Astrocyte (in vitro differentiated cells and primary cell): ENCODE data around the gene ACTC1. TPM values are rescaled to one million over a fixed set of nuclear protein-coding genes. Genes with fewer than 3 reads are reported as not detected.
"Not testable (repeated sequence)": the region's sequence is repeated elsewhere in the genome, so short reads cannot be mapped to it uniquely, and the experiment has no call there.

Source experiments
- DNase-seq: peaks from one replicate; pipeline ENCODE4 v3.0.0-alpha.2; 2010; ENCODE audit warnings: low read depth
- FAIRE-seq: peaks from 2 replicates; lab custom pipeline; 2011; peaks lifted over from hg19 to GRCh38; lab: Jason Lieb, UNC
- H2AFZ ChIP-seq: 2 replicates; pipeline ENCODE4 v1.6.0; 2012; ENCODE audit warnings: low read depth, low read length, inconsistent platforms
- H3K27ac ChIP-seq: 2 replicates; pipeline ENCODE4 v1.5.1; 2011; ENCODE audit warnings: low read depth, low read length, inconsistent platforms
- H3K27me3 ChIP-seq: 2 replicates; pipeline ENCODE4 v1.6.0; 2011; ENCODE audit warnings: low read length, inconsistent platforms; ENCODE audit not compliant: insufficient read depth
- H3K36me3 ChIP-seq: 2 replicates; pipeline ENCODE4 v1.5.1; 2011; ENCODE audit warnings: low read length, inconsistent platforms; ENCODE audit not compliant: insufficient read depth
- H3K4me1 ChIP-seq: 2 replicates; pipeline ENCODE4 v1.5.1; 2011; ENCODE audit warnings: low read length, inconsistent platforms; ENCODE audit not compliant: insufficient read depth
- H3K4me2 ChIP-seq: 2 replicates; pipeline ENCODE4 v1.6.0; 2012; ENCODE audit warnings: low read length, inconsistent platforms
- H3K4me3 ChIP-seq: 2 replicates; pipeline ENCODE4 v1.5.1; 2011; ENCODE audit warnings: low read depth, mild to moderate bottlenecking, low read length, inconsistent platforms; ENCODE audit not compliant: insufficient read depth
- H3K79me2 ChIP-seq: 2 replicates; pipeline ENCODE4 v1.6.0; 2012; ENCODE audit warnings: mild to moderate bottlenecking, low read length, inconsistent platforms; ENCODE audit not compliant: insufficient read depth
- H3K9ac ChIP-seq: 2 replicates; pipeline ENCODE4 v1.6.0; 2012; ENCODE audit warnings: mild to moderate bottlenecking, low read length, inconsistent platforms
- H3K9me3 ChIP-seq: 2 replicates; pipeline ENCODE4 v1.5.1; 2012; ENCODE audit warnings: low read depth, mild to moderate bottlenecking, low read length, inconsistent platforms; ENCODE audit not compliant: insufficient read depth
- H4K20me1 ChIP-seq: 2 replicates; pipeline ENCODE4 v1.6.0; 2012; ENCODE audit warnings: low read length, inconsistent platforms; ENCODE audit not compliant: insufficient read depth
- H3K27ac Mint-ChIP-seq: one replicate; pipeline ENCODE4 v1.8.0; 2021; ENCODE audit warnings: mild to moderate bottlenecking, mixed read lengths; ENCODE audit not compliant: unreplicated experiment
- H3K27me3 Mint-ChIP-seq: one replicate; pipeline ENCODE4 v1.8.0; 2021; ENCODE audit warnings: low read depth, mixed read lengths; ENCODE audit not compliant: unreplicated experiment
- H3K36me3 Mint-ChIP-seq: one replicate; pipeline ENCODE4 v1.8.0; 2021; ENCODE audit warnings: low read depth, mixed read lengths; ENCODE audit not compliant: unreplicated experiment
- H3K4me1 Mint-ChIP-seq: one replicate; pipeline ENCODE4 v1.8.0; 2021; ENCODE audit warnings: low read depth, mixed read lengths; ENCODE audit not compliant: unreplicated experiment
- H3K4me3 Mint-ChIP-seq: one replicate; pipeline ENCODE4 v1.8.0; 2021; ENCODE audit warnings: mild to moderate bottlenecking, moderate library complexity, mixed read lengths; ENCODE audit not compliant: unreplicated experiment
- H3K9me3 Mint-ChIP-seq: one replicate; pipeline ENCODE4 v1.8.0; 2021; ENCODE audit warnings: mild to moderate bottlenecking, mixed read lengths; ENCODE audit not compliant: unreplicated experiment
- CTCF ChIP-seq: IDR thresholded peaks from 2 replicates; pipeline ENCODE4 v1.5.1; 2011; ENCODE audit warnings: low read depth, mild to moderate bottlenecking, inconsistent platforms, low read length, moderate library complexity; ENCODE audit not compliant: insufficient read depth
- EZH2 ChIP-seq: IDR thresholded peaks from 2 replicates; pipeline ENCODE4 v1.6.1; 2012; ENCODE audit warnings: mild to moderate bottlenecking, low read length, inconsistent platforms; ENCODE audit not compliant: insufficient read depth
- total RNA-seq: library from RNA; stranded (reverse); gene quantifications from 2 replicates; pipeline ENCODE4 v1.2.1, GENCODE V29; 2021

Gene ACTC1
- total RNA-seq, 1 donor from 2014 or later = 942 TPM

- no peak overlapping the region for H3K27ac ChIP-seq
- no peak overlapping the region for H3K9ac ChIP-seq
- peaks cover 4% of the 10 kb centered on the region for H3K4me1 ChIP-seq
- no peaks in the 10 kb centered on the region for H3K36me3 ChIP-seq
- no peak overlapping the region for H3K4me3 ChIP-seq
- no peaks in the 10 kb centered on the region for H3K27me3 ChIP-seq
- Mint-ChIP-seq H3K9me3 (peaks cover 11% of the 10 kb centered on the region), H3K27ac (peak overlapping the region; percentile 67), H3K4me1 (peaks cover 29% of the 10 kb centered on the region), H3K4me3 (no peak overlapping the region), H3K27me3 (no peaks in the 10 kb centered on the region), H3K36me3 (no peaks in the 10 kb centered on the region)
- no peak overlapping the region for H2AFZ ChIP-seq
- no peaks in the 10 kb centered on the region for H4K20me1 ChIP-seq
- DNase-seq = peak; percentile 47
- H3K9me3 ChIP-seq = no peaks in the 10 kb centered on the region
- H3K79me2 ChIP-seq = no peaks in the 10 kb centered on the region
- H3K4me2 ChIP-seq = no peak overlapping the region
- TF ChIP-seq CTCF (no peak), EZH2 (no peak)
- FAIRE-seq = no peak
Observed at GRCh38 chr15:34808016-34808415, 12.7 kb upstream of the ACTC1 start.

- not testable (repeated sequence) for H3K4me3 Mint-ChIP-seq, H3K27ac Mint-ChIP-seq, H3K79me2 ChIP-seq, DNase-seq, H3K36me3 Mint-ChIP-seq, H3K27ac ChIP-seq, H3K27me3 Mint-ChIP-seq, H3K36me3 ChIP-seq, H3K9me3 ChIP-seq, H4K20me1 ChIP-seq, H3K4me3 ChIP-seq, H3K4me1 ChIP-seq, H3K9ac ChIP-seq, FAIRE-seq, H2AFZ ChIP-seq, H3K4me2 ChIP-seq, H3K27me3 ChIP-seq
- Mint-ChIP-seq H3K9me3 (peaks cover 11% of the 10 kb centered on the region), H3K4me1 (peaks cover 27% of the 10 kb centered on the region)
Observed at GRCh38 chr15:34807241-34807640, 11.9 kb upstream of the ACTC1 start.

- no peak overlapping the region for H3K27ac Mint-ChIP-seq
- H3K4me1 Mint-ChIP-seq = peaks cover 23% of the 10 kb centered on the region
- no peaks in the 10 kb centered on the region for H3K36me3 Mint-ChIP-seq
- H3K9me3 Mint-ChIP-seq = peaks cover 7% of the 10 kb centered on the region
- Histone ChIP-seq H3K79me2 (no peaks in the 10 kb centered on the region), H3K27ac (no peak overlapping the region), H2AFZ (no peak overlapping the region), H3K4me3 (no peak overlapping the region), H3K4me1 (peaks cover under 1% of the 10 kb centered on the region), H3K9me3 (no peaks in the 10 kb centered on the region), H4K20me1 (no peaks in the 10 kb centered on the region), H3K9ac (no peak overlapping the region), H3K4me2 (no peak overlapping the region), H3K36me3 (no peaks in the 10 kb centered on the region), H3K27me3 (peaks cover 2% of the 10 kb centered on the region)
- no peak for FAIRE-seq
- TF ChIP-seq EZH2 (no peak), CTCF (no peak)
- no peak for DNase-seq
- no peaks in the 10 kb centered on the region for H3K27me3 Mint-ChIP-seq
- H3K4me3 Mint-ChIP-seq = no peak overlapping the region
Observed at GRCh38 chr15:34804776-34805175, 9.4 kb upstream of the ACTC1 start.
